ENCODE measurements around the gene TMEM145. TPM values are rescaled to one million over a fixed set of nuclear protein-coding genes. Genes with fewer than 3 reads are reported as not detected.
"Not testable (repeated sequence)": the region's sequence is repeated elsewhere in the genome, so short reads cannot be mapped to it uniquely, and the experiment has no call there.

TMEM145 gene
- total and polyA plus RNA-seq, 10 of the 15 experiments (the other 5 are each of a cell fraction or from before 2014, with no cell fraction given), result 0.04 to 0.97 (median 0.16) TPM; not detected in 4

- H3K36me3 ChIP-seq (ENCODE audit: control insufficient read depth in 2 of 2, insufficient read depth in 2 of 2, low read length in 1 of 2); H3K4me3 ChIP-seq; RAD21 ChIA-PET (ENCODE audit: unreplicated experiment); SMC1A ChIA-PET (ENCODE audit: uncharacterized antibody, unreplicated experiment); H3K27me3 ChIP-seq (replicated peaks in 1 of 2; ENCODE audit: control insufficient read depth in 2 of 2, insufficient read depth in 2 of 2, low read length in 1 of 2); DNase-seq (ENCODE audit: low read depth, low spot score); H3K79me2 ChIP-seq (ENCODE audit: control insufficient read depth, insufficient read depth, low read length); H3K4me1 ChIP-seq (ENCODE audit: control insufficient read depth, insufficient read depth, low read length); H3K4me2 ChIP-seq (ENCODE audit: control insufficient read depth, insufficient read depth); BruUV-seq (replicated peaks); in situ Hi-C loops (cut with MboI); H3K27ac ChIP-seq (ENCODE audit: control insufficient read depth, insufficient read depth); H3K9me3 ChIP-seq (replicated peaks; ENCODE audit: control insufficient read depth, insufficient read depth, low read length); CTCF ChIA-PET; H4K20me1 ChIP-seq (ENCODE audit: control insufficient read depth, insufficient read depth); FAIRE-seq; intact Hi-C loops (cut with micrococcal nuclease; ENCODE audit: unreplicated experiment); H2AFZ ChIP-seq (ENCODE audit: control insufficient read depth, low read depth, low read length); POLR2A ChIA-PET; ATAC-seq; H3K9ac ChIP-seq (ENCODE audit: control insufficient read depth, insufficient read depth, low read length): not testable (repeated sequence)
- 48% methylated on average over 7 of the region's 7 CpGs for WGBS (ENCODE audit: insufficient coverage, insufficient replicate concordance, low lambda C conversion rate, missing lambda C conversion rate)
Measured at GRCh38 chr19:42339126-42339860, 26.2 kb downstream of the TMEM145 start.

GRCh38 chr19:42339922-42340321, 26.8 kb downstream of the TMEM145 start:
- H4K20me1 ChIP-seq (ENCODE audit: control insufficient read depth, insufficient read depth); H3K36me3 ChIP-seq (ENCODE audit: control insufficient read depth in 2 of 2, insufficient read depth in 2 of 2, low read length in 1 of 2); H3K79me2 ChIP-seq (ENCODE audit: control insufficient read depth, insufficient read depth, low read length); H3K27ac ChIP-seq (ENCODE audit: control insufficient read depth, insufficient read depth); in situ Hi-C loops (cut with MboI); RAD21 ChIA-PET (ENCODE audit: unreplicated experiment); FAIRE-seq; DNase-seq (ENCODE audit: low read depth, low spot score); H3K9ac ChIP-seq (ENCODE audit: control insufficient read depth, insufficient read depth, low read length); H3K4me2 ChIP-seq (ENCODE audit: control insufficient read depth, insufficient read depth); H3K4me3 ChIP-seq; H3K9me3 ChIP-seq (replicated peaks; ENCODE audit: control insufficient read depth, insufficient read depth, low read length); BruUV-seq (replicated peaks); intact Hi-C loops (cut with micrococcal nuclease; ENCODE audit: unreplicated experiment); H3K4me1 ChIP-seq (ENCODE audit: control insufficient read depth, insufficient read depth, low read length); H3K27me3 ChIP-seq (replicated peaks in 1 of 2; ENCODE audit: control insufficient read depth in 2 of 2, insufficient read depth in 2 of 2, low read length in 1 of 2); SMC1A ChIA-PET (ENCODE audit: uncharacterized antibody, unreplicated experiment); H2AFZ ChIP-seq (ENCODE audit: control insufficient read depth, low read depth, low read length); ATAC-seq: not testable (repeated sequence)
- POLR2A ChIA-PET, result interaction anchor here (0.6 kb wide), 1 partner anchor 113 kb away, joined by 3 read pairs; no protein-coding TSS in a partner anchor
- CTCF ChIA-PET, result interaction anchor here (1.0 kb wide), 1 partner anchor 93 kb away, joined by 3 read pairs; no protein-coding TSS in a partner anchor
- WGBS (ENCODE audit: insufficient coverage, insufficient replicate concordance, low lambda C conversion rate, missing lambda C conversion rate), result 94% methylated on average over 4 of the region's 4 CpGs

Data from GM12878 (cell line).